T-helper 2 cell (primary cell): ENCODE results near the gene PDGFA.

Experiments used
- DNase-seq, 5 experiments: peaks; one replicate each; pipeline versions ENCODE4 v3.0.0 to v3.0.0-alpha.2; 2012 to 2022
- total RNA-seq, 2 donors: gene quantifications; one replicate each; lab custom pipeline; 2026; lab: John Stamatoyannopoulos, UW

PDGFA gene
- 0.47 to 0.62 reads per million in 2 donors for total RNA-seq

DNA sequence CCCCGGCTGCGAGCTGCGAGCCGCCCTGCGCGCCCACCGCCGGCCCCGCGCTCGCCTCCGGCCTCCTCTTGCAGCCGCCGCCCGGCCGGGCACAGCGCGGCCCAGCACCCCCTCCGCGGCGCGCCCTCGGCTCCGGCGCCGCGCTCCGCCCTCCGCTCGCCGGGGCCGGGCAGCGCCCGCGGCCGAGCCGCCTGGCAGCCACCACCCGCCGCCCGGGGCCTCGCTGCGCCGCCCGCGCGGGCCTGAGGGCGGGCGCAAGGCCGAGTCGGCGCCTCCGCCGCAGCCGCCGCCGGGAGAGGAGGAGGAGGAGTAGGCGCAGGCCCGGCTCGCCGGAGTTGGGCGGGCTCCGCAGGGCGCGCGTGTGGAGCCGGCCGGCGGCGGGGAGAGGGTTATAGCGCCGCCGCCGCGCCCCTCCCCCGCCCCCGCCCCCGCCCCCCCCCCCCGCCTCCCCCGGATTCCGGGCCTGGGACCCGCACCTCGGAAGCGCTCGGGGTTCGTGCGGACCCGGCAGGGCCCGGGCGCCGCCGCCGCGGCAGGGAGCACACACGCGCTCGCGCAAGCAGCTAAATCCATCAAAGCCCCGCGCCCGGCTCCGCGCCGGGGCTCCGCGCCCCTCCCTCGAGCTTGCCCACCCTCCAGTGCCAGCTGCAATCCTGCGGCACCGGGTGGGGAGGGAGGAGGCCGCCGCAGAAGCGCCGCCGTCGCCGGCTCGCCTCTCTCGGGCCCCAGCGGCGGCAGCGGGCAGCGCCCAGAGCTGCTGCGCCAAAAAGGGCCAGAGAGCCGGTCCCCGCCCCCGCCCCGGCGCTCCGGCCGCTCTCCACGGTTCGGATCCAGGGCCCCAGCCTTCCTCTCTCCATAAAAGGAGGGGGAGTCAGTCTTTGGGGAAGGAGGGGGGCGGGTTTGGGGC, at the start of gene PDGFA:
PDGFA (minus strand) TSS at position 363 of the 907 bp plus-strand sequence. CDS start 845 bp downstream, outside the sequence.
- peak in 1 of 5 experiments; percentile 48 for DNase-seq

DNA sequence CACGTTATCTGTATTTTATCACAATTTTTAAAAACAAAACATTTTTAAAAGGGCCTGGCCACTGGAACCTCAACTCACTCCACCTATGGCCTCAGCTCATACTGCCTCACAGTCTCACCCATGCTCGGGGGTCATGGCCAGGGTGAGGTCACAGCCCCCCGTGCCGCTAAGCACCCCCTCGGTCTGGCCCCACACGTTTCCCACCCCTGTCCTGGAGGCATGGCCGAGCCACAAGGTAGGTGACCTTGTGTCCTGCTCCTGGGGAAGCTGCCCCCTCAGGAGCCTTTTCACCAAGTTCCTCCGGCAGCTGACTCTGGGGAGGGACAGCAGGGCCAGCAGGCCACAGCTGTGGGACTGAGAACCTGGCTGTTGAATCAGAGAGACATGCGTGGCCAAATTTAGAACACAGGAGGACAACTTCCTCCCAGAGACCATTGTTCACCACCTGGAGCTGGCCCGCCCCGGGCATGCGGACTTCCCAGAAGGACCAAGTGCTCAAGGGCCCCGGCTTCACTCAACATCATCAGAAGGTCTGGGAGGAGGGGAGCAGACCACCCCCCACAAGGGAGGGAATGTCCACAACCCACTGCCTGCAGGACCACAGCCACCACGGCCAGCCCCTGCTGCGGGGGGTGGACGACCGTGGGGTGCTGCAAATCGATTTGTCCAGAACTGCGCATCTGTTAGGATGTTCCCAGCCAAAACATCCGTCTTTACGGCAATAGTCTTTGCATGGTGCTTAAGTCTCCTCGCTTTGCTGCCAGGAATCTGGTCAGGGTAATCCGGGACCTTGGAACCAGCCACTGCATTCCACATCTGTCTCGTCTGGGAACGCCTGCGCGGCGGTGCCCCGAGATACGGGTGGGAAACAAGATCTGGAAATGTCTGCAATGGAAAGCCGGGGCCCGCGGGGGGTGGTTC, 48.6 kb upstream of the PDGFA start:
- no peak for DNase-seq

DNA sequence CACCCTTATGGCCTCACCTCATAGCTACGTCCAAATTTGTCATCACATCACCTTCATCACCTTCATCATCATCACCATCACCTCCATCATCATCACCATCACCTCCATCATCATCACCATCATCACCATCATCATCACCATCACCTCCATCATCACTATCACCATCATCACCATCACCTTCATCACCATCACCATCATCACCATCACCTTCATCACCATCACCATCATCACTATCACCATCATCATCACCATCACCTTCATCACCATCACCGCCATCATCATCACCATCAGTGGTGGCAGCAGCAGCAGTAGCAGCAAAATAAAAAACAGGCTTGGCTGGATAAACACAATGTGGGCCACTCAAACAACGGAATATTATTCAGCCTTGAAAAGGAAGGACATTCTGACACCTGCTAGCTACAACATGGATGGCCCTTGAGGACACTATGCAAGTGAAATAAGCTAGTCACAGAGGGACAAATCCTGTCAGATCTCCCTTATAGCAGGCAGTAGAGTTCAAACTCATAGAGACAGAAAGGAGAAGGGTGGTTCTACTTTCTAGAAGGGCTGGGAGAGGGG, 47.7 kb upstream of the PDGFA start:
- DNase-seq = no peak

DNA sequence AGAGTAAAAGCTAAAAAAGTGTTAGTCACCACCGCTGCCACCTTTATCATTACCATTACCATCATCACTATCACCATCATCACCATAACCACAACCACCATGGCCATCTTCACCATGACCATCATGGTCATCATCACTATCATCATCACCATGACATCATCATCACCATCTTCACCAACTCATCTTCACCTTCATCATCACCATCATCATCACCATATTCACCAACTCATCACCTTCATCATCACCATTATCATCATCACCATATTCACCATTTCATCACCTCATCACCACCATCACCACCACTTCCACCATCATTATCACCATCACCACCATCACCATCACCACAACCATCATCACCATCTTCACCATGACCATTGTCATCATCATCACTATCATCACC, 46.5 kb upstream of the PDGFA start:
- DNase-seq = no peak

DNA sequence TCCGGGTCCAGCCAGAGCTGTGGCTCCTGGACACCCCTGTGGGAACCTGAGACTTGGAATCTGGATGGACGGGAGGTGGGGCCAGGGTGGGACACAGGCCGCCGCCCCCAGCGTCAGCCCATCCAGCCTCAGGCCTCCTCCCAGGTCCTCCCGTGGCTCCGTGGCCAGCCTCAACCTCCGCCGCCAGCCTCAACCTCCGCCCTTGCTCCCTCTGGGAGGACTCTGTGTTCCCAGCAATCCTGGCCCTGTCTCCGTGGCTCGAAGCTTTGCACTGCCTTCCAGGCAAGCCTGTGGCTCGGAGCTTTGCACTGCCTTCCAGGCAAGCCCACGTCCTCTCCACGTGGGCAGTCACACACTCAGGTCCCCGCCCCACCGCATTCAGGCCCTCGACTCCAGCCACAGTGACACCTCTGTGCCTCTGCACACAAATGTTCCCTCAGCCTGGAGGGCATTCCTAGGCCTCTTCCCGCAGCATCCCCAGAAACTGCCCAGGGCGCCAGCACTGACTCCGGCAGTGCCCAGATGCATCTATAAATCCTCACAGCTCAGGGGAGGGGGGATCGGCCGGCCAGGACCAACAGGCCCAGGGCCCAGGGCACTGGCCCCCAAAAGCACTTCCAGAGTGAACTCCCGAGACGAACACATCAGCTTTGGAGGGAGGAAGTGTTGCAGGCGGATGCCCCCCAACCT, 44.7 kb upstream of the PDGFA start:
- no peak for DNase-seq

DNA sequence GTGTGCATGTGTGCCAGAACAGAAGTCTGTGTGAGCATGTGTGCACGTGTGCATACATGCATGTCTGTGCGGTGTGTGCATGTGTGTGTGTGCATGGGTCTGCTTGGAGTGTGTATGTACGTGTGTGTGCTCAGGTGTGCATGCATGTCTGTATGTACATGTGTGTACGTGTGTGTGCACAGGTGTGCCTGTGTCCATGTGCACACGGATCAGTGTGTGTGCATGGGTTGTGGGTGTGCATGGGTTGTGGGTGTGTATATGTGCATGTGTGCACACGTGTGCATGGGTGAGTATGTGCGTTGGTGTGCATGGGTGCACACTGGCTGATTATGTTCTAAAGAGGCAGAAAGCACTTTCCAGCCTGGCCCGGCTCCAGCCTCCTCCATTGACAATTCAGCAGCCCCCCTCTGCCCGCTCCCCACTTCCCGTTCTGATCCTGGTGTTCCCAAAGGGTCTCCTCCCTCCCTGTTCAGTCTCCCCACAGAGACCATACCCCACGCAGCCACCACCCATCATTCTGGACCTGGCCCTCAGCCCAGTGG, 44.1 kb upstream of the PDGFA start:
- DNase-seq = no peak

DNA sequence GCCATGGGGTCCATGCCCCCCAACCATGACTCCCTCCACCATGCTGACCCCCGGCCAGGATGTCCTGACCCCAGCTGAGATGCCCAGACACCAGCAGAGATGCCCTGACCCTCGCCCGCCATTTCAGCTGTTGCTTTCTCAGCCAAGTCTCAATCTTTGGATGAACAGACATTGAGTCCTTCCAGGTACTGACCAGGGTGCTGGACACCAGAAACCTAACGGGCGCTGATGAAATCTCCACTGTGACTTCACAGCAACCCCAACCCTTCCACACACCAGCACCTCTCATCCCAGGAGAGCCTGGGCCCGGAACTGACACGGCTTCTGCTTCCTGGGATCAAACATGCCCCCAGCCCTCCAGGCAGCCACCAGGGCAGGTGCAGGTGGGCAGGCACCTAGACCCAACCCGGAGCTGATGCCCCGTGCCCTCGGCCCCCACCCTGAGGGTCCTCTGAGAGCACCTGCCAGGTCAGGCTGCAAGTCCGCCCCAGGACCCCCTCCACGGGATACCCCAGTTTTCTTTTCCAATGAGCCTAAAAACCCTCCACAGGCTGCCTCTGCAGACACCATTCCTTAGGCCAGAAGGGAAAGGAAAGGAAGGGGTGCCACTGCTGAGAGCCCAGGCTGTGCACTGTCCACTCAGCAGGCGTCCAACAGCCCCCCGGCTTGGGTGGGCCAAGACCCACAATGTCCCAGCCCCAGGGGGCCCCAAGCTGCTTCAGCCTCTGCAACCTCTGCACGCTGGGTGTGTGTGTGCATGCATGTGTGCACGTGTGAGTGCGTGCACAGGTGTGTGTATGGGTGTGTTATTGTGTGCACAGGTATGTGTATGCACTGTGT, 43.4 kb upstream of the PDGFA start:
- DNase-seq = no peak

DNA sequence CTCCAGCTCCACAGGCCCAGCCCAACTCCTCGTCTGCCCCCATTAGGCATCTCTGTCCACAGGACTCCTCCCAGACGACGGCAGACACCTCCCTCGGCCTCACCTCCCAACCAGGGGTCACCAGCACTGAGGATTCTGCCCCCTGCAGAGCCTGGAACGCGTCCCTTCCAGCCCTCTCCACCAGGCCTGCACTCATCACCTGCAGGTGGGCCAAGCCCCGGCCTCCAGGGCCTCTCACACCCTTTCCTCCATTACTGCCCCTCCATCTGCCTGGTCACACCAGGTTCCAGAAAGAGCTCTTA, 42.7 kb upstream of the PDGFA start:
- DNase-seq = no peak

DNA sequence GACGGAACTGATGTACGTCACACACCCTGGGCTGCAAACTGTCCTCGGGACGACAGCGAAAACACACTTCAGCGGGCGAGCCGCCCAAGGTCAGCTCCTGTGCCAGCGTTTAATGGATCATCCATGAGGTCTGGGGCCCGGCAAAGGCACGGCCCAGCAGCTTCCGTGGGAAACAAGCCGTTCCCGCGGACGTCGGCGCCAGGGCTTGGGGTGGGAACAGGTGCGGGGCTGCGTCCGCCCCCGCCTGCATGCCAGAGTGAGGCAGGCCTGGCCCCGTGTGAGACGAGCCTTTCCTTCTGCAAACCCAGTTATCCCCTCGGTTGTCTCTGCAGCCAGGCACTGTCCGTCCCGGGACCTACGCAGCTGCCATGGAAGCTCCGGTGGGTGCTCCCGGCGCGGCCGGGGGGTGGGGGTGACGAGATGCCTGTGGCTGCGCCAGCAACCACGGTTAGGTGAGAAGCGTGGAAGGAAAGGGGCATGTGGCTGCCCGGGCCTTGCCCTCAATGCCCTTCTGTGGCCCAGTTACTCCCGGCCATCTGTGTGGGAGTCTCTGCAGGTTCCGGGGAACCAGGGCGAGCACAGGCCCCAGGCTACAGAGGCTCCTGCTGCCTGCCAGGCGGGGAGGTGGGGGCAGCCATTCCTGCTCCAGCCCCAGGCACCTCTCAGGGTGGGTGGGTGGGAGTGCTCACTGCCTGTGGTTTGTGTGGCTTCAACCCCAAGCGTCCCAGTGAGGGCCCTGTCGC, 42.2 kb upstream of the PDGFA start:
- DNase-seq = no peak

DNA sequence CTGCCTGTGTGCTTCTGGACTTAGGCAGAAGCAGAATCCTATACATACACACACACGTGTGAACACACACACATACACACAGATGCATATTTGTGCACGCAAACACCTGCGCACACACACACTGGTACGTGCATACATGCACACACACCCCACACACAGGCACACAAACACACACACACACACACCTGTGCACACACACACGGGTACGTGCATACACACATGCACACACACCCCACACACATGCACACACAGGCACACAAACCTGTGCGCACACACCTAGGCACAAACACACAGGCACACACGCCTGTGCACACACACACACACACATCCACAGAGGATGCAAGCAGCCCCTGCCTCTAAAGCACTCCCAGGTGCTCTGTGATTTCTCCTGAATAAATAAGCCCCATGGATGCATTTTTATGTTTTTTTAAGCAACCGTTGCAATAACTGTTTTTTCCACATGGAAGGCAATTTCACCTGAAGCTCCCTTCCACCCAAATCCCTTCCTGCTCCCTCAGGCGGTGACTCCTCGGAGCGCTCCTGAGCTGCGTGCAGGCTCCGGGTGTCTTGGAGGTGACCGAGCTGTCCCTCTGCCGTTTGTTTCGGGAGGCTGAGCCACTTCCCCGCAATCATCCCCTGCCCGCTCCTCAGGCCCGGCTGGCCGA, 41.5 kb upstream of the PDGFA start:
- DNase-seq = no peak

DNA sequence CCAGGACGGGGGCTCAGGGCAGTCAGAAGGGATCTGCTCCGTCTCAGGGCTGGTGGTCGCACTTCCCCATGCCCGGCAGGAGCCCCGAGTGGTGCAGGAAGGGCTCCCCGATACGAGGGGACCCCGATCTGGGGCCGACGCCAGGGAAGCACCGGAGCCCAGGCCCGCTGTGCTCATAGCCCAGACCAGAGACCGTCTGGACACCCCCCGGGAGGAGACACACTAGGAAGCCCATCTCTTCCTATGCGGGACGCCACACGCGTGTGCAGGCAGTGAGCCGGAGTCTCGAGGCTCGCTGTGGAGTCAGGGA, 39.7 kb upstream of the PDGFA start:
- no peak for DNase-seq

DNA sequence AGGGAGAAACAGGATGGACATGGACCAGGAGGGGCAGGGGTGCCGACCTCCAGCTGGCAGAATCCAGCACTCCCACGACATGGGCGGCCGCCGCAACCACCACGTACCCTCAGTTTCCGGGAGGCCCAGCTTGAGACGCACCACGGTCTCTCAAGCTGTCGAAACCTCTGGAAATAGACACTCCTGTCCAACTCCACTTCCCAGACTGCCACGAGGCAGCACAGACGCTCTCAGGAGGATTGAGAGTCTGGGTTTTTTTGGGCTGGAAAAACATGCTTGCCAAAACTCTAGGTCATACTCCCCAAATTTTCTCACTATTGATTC, 37.9 kb upstream of the PDGFA start:
- no peak for DNase-seq

DNA sequence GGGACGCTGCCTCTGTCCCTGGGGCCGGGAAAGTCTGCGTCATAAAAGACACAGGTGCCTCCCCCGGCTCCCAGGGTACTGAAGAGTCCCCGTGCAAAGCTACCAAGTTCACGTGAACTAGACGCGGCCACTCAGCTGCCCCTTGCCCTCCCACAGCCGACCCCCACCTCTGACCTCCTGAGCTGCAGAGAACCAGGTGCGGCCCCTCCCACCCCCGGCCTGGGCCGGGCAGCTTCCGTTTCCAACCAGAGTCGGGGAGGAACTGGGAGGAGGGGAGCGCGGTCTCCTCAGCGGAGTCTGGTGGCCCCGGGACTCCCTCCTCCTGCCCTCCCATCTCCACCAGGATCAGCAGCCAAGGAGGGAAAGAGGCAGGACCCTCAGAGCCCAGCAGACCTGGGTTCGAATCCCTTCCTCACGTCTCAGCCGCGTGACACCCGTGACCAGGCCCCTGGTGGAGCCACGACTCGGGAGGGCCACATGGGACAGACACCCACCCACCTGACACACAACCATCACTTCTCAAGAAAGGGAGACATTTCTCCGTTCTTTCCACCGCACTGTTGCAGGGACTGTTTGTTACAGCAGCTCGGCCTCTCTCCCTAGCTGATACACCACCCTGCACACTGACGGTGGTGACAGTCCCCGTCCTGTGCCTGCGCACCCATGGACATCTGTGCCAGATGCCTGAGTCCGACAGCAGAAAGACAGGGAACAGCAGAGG, 37.4 kb upstream of the PDGFA start:
- no peak for DNase-seq

DNA sequence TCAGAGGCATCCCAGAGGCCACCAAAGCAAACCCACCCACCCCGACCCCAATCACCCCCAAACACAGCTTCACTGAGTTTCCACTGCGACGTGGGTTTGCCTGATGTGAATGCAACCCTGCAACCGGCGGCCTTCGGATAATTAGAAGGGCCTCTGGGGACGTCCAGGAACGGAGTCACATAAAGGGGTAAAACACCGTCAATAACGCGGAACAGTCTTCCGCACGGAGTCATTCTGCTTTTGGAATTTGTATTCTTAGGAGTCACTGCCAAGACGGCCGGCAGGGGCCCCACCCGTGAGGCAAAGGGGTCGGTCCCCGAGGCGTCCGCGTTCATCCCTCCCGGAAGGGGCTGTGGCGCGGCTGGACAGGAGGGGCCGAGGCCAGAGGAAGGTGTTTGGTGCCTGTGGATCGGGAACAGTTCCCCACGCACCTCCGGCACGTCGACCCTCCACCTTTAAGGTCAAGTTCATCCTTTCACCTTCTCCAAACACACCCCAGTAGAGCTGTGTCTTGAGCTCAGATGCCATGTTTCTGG, 36.7 kb upstream of the PDGFA start:
- DNase-seq = no peak

DNA sequence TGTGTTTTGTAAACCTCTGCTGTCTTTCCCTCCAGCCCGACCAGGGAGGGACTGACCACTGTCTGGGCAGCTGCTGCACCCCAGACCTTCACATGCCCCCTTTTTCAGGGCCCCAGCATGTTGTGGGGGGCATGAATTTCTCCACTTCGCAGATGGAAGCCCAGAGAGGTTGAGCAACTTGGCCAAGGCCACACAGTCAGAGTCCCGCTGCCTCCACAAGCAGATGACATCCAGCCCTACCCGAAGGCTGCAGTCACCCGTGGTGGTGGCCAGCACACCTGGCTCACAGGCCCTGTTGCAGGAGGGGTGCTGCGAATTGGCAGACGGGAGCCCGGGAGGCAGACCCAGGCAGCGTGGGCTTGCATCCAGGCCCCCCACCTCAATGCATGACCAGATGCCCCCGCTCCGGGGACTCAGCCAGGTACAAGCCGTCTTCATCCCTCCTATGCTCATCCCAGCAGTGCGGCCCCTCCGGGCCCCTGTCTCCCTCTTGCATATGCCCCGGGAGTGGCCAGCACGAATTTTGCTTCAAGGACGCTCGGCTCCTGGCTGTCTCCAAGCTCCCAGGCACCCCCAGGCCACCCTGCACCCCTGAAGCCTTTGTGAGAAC, 36.0 kb upstream of the PDGFA start:
- no peak for DNase-seq

DNA sequence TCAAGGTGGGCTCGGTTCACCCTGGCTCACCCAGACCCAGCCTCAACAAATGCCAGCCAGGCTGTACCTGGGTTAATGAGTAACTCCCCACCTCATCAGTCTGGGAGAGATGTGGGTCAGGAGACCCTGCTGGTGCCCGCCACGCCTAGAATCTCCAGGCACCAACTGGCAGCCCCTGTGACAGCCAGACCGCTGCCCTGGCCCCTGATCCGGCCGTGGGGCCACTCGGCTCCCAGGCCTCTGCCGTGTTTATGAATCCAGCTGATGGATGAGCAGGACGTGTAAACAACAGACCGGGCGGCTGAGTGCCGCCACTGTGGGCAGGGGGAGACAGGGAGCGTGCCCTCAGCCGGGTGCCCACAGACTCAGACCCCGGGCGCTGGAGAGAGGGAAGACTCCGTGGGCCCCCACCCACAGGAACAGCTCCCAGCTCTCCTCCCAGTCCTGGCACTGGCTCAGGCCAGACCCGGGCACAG, 34.0 kb upstream of the PDGFA start:
- DNase-seq = no peak

DNA sequence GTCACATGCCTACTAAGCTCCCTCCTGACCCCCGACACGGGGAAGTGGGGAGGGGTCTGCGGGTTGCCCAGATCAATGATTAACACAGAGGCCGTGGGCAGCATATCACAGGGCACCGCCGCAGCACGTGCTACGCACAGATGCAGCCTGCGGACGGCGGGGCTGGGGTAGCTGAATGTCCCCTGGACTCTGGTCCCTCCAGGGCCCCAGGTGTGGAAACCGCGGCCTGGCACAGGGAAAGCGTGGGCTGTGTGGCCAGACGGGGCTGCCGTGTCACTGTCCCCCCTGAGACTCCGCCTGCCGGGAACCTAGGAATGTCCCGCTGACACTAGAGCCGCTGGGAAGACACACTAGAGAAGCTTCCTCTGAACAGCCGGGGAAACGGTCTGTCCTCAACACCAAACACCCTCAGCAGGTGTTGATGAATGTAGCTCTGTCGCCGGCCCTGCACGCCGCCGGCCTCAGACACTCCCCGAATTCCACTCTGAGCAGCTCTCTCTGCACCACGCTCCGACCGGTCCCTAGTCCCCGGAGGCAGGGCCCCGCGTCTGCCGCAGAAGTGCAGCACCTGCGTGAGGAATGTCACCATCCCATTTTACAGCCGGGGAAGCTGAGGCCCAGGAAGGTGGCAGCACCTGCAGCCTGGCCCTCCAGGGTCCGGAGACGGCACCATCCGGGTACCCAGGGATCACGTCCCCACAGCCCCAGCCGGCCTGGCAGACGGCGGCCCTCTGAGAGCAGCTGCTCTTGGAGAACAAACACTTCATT, 33.4 kb upstream of the PDGFA start:
- DNase-seq = no peak
